Measurements from ENCODE around the gene SHTN1. TPM values are rescaled to one million over a fixed set of nuclear protein-coding genes. Genes with fewer than 3 reads are reported as not detected.

Gene SHTN1
- total and polyA plus RNA-seq, 2 donors (not counting 1 experiment from before 2014, with no cell fraction given) = 0.33 to 1.6 TPM

DNA sequence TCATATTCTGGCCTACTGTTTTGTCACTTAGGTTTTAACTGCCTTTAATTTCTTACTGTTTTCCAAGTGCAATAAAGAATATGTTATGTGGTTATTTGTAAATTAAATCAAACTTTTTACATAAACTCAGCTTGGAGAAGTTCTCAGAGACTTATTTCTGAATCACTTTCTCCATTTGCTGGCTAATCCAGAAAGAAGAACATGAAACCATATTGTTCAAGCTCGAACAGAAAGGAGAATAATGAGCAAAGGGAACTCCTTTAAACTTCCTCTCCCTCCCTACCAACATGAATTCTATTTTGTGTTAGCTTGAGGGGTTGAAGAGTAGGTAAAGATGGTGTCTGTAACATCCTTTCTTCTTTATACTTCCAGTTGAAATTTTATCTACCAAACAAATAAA, 52.3 kb downstream of the SHTN1 start:
- Histone ChIP-seq H3K27ac (ENCODE audit: insufficient read depth, low read length) (no peak overlapping the region), H3K27me3 (ENCODE audit: control insufficient read depth, insufficient read depth, low read length) (no peaks in the 10 kb centered on the region), H3K9me3 (ENCODE audit: control insufficient read depth, insufficient read depth, low read depth, low read length) (no peaks in the 10 kb centered on the region), H3K79me2 (ENCODE audit: control insufficient read depth, insufficient read depth, low read length) (no peaks in the 10 kb centered on the region), H2AFZ (ENCODE audit: low read length) (no peak overlapping the region), H3K4me2 (ENCODE audit: extremely low read depth, insufficient read depth, low read length) (no peak overlapping the region), H3K4me1 (ENCODE audit: control insufficient read depth, extremely low read depth, insufficient read depth, low read length) (peaks cover 1% of the 10 kb centered on the region), H3K4me3 (replicated peaks in 1 of 4; ENCODE audit: control extremely low read depth in 1 of 4, insufficient read depth in 1 of 4, low read depth in 3 of 4, low read length in 4 of 4) (no peak overlapping the region), H3K36me3 (ENCODE audit: control insufficient read depth, insufficient read depth, low read length) (no peaks in the 10 kb centered on the region), H3K9ac (ENCODE audit: insufficient read depth, low read length) (no peak overlapping the region), H4K20me1 (ENCODE audit: control insufficient read depth, extremely low read depth, insufficient read depth, low read length) (no peaks in the 10 kb centered on the region)
- TF ChIP-seq, protein P1, sequence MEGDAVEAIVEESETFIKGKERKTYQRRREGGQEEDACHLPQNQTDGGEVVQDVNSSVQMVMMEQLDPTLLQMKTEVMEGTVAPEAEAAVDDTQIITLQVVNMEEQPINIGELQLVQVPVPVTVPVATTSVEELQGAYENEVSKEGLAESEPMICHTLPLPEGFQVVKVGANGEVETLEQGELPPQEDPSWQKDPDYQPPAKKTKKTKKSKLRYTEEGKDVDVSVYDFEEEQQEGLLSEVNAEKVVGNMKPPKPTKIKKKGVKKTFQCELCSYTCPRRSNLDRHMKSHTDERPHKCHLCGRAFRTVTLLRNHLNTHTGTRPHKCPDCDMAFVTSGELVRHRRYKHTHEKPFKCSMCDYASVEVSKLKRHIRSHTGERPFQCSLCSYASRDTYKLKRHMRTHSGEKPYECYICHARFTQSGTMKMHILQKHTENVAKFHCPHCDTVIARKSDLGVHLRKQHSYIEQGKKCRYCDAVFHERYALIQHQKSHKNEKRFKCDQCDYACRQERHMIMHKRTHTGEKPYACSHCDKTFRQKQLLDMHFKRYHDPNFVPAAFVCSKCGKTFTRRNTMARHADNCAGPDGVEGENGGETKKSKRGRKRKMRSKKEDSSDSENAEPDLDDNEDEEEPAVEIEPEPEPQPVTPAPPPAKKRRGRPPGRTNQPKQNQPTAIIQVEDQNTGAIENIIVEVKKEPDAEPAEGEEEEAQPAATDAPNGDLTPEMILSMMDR (conservative IDR thresholded peaks at IDR 0.05 in 1 of 2, IDR thresholded peaks at IDR 0.05 in 1 of 2; ENCODE audit: low read depth in 1 of 2, low read length in 2 of 2) = no peak
- TF ChIP-seq EZH2 (IDR thresholded peaks at IDR 0.05; ENCODE audit: low read length, missing control alignments) = no peak
- peak in 1 of 2 donors; percentile 14 for DNase-seq (ENCODE audit: low read depth in 2 of 2)

DNA sequence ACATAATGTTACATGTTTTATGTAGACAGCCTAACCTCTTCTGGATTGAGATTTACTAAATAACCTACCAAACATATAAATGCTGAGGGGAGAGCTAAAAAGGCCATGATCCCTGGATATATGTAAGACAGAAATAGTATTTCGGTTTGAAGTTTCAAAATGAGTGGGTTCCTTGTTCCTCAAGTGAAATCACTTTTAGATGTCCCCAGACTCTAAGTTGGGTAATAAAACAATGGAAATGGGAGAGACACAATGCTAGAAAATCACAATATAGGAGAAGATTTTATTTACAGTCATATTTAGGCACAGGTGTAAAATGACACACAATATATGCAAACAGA, 56.5 kb downstream of the SHTN1 start:
- Histone ChIP-seq H3K79me2 (ENCODE audit: control insufficient read depth, insufficient read depth, low read length) (no peaks in the 10 kb centered on the region), H3K27me3 (ENCODE audit: control insufficient read depth, insufficient read depth, low read length) (no peaks in the 10 kb centered on the region), H2AFZ (ENCODE audit: low read length) (no peak overlapping the region), H3K36me3 (ENCODE audit: control insufficient read depth, insufficient read depth, low read length) (no peaks in the 10 kb centered on the region), H3K4me3 (replicated peaks in 1 of 4; ENCODE audit: control extremely low read depth in 1 of 4, insufficient read depth in 1 of 4, low read depth in 3 of 4, low read length in 4 of 4) (no peak overlapping the region), H3K9me3 (ENCODE audit: control insufficient read depth, insufficient read depth, low read depth, low read length) (no peaks in the 10 kb centered on the region), H3K4me2 (ENCODE audit: extremely low read depth, insufficient read depth, low read length) (no peak overlapping the region), H4K20me1 (ENCODE audit: control insufficient read depth, extremely low read depth, insufficient read depth, low read length) (no peaks in the 10 kb centered on the region), H3K9ac (ENCODE audit: insufficient read depth, low read length) (no peak overlapping the region), H3K4me1 (ENCODE audit: control insufficient read depth, extremely low read depth, insufficient read depth, low read length) (peaks cover 2% of the 10 kb centered on the region), H3K27ac (ENCODE audit: insufficient read depth, low read length) (no peak overlapping the region)
- DNase-seq (ENCODE audit: low read depth in 2 of 2) = no peak
- TF ChIP-seq, protein P1 (conservative IDR thresholded peaks at IDR 0.05 in 1 of 2, IDR thresholded peaks at IDR 0.05 in 1 of 2; ENCODE audit: low read depth in 1 of 2, low read length in 2 of 2) = no peak
- no peak for TF ChIP-seq EZH2 (IDR thresholded peaks at IDR 0.05; ENCODE audit: low read length, missing control alignments)

DNA sequence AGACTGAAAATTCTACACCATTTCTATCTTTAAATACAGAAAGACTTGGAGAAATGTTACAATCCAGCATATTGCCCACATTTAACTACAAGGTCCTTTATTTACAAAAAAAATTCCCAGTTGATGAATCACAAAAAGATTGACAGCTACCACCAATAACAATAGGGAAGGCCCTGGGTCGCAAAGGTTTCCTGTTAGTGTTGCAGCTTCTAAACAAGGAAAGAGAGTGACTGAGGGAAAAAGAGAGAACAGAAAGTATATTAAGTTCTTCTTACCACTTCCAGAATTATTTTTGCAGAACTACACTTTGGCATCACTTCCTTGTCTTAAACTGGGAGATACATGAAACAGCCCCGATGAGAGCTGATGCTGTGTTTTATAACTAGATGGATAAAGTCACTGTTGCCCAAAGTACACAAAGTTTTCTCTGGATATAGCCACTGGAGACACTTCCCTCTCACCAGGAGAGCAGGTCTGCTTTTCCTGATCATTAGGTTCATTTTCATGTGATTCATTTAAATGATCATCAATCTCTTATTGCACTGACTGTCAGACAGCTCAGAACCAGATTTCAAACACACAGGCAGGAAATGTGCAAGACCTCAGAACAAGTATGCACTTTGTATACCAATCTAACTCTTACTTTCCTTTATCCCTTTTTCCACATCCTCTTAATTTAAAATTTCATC, 57.0 kb downstream of the SHTN1 start:
- Histone ChIP-seq H2AFZ (ENCODE audit: low read length) (no peak overlapping the region), H3K4me2 (ENCODE audit: extremely low read depth, insufficient read depth, low read length) (no peak overlapping the region), H3K9ac (ENCODE audit: insufficient read depth, low read length) (no peak overlapping the region), H3K79me2 (ENCODE audit: control insufficient read depth, insufficient read depth, low read length) (no peaks in the 10 kb centered on the region), H3K27me3 (ENCODE audit: control insufficient read depth, insufficient read depth, low read length) (no peaks in the 10 kb centered on the region), H3K36me3 (ENCODE audit: control insufficient read depth, insufficient read depth, low read length) (no peaks in the 10 kb centered on the region), H3K4me1 (ENCODE audit: control insufficient read depth, extremely low read depth, insufficient read depth, low read length) (peaks cover 2% of the 10 kb centered on the region), H4K20me1 (ENCODE audit: control insufficient read depth, extremely low read depth, insufficient read depth, low read length) (no peaks in the 10 kb centered on the region), H3K9me3 (ENCODE audit: control insufficient read depth, insufficient read depth, low read depth, low read length) (no peaks in the 10 kb centered on the region), H3K4me3 (replicated peaks in 1 of 4; ENCODE audit: control extremely low read depth in 1 of 4, insufficient read depth in 1 of 4, low read depth in 3 of 4, low read length in 4 of 4) (no peak overlapping the region), H3K27ac (ENCODE audit: insufficient read depth, low read length) (no peak overlapping the region)
- peak; percentile 28 to 64 for DNase-seq (ENCODE audit: low read depth in 2 of 2)
- TF ChIP-seq, protein P1 (conservative IDR thresholded peaks at IDR 0.05 in 1 of 2, IDR thresholded peaks at IDR 0.05 in 1 of 2; ENCODE audit: low read depth in 1 of 2, low read length in 2 of 2) = no peak
- no peak for TF ChIP-seq EZH2 (IDR thresholded peaks at IDR 0.05; ENCODE audit: low read length, missing control alignments)

All from fibroblast of lung (primary cell).